ENCODE measurements around the gene SNN. TPM values are rescaled to one million over a fixed set of nuclear protein-coding genes. Genes with fewer than 3 reads are reported as not detected.
A peak's percentile ranks its signal among the peaks of the same experiment; 100 is the strongest.

SNN gene
- total RNA-seq, 4 donors from 2014 or later, result 31.5 to 50.6 (median 36.3) TPM

DNA sequence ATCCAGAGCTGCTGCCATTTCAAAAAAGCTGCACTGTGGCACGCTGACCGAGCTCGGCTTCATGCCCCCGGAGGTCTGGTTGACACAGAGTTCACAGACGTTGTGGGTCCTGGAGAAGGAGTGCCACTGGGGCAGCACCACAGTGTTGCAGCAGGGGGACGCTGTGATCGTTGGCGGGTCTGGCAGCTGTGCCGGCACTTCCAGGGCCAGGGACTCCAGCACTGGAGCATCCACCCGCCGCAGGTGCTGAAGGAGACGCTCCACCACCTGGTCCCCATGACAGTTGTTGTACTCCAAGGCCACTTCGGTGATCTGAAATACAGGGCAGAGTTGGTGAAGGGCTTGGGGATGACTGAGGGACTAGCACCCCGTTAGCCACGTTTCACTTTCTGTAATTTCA is 23.5 kb downstream of the SNN start:
- Histone ChIP-seq H3K4me1 (peaks cover 18 to 21% of the 10 kb centered on the region in 2 donors), H3K27ac (no peak overlapping the region), H3K27me3 (no peaks in the 10 kb centered on the region), H3K9me3 (no peaks in the 10 kb centered on the region), H3K4me3 (replicated peaks in 1 of 3) (no peak overlapping the region), H3K36me3 (peaks cover 46 to 50% of the 10 kb centered on the region in 2 donors)
- TF ChIP-seq, protein P1, sequence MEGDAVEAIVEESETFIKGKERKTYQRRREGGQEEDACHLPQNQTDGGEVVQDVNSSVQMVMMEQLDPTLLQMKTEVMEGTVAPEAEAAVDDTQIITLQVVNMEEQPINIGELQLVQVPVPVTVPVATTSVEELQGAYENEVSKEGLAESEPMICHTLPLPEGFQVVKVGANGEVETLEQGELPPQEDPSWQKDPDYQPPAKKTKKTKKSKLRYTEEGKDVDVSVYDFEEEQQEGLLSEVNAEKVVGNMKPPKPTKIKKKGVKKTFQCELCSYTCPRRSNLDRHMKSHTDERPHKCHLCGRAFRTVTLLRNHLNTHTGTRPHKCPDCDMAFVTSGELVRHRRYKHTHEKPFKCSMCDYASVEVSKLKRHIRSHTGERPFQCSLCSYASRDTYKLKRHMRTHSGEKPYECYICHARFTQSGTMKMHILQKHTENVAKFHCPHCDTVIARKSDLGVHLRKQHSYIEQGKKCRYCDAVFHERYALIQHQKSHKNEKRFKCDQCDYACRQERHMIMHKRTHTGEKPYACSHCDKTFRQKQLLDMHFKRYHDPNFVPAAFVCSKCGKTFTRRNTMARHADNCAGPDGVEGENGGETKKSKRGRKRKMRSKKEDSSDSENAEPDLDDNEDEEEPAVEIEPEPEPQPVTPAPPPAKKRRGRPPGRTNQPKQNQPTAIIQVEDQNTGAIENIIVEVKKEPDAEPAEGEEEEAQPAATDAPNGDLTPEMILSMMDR (IDR thresholded peaks at IDR 0.05), result no peak
- no peak for TF ChIP-seq POLR2A (IDR thresholded peaks at IDR 0.05)
- WGBS, 2 donors, result 92 to 93% methylated on average over 15 of the region's 15 CpGs
- no peak for DNase-seq
- intact Hi-C loops (cut with DNase I), result no loop called here

DNA sequence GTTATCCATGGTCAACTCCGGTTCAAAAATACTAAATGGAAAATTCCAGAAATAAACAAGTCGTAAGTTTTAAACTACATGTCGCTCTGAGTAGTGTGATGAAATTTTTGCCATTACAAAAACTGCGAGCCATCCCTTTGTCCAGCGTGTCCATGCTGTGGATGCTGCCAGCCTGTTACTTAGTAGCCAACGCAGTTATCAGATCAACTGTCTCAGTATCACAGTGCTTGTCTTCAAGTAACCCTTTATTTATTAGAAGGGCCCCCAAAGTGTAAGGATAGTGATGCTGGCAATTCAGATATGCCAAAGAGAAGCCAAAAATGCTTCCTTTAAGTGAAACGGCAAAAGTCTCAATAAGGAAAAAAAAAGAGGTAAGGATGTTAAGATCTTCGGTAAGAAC is 23.9 kb downstream of the SNN start:
- DNase-seq, result no peak
- intact Hi-C loops (cut with DNase I), result no loop called here
- Histone ChIP-seq H3K27ac (no peak overlapping the region), H3K4me3 (replicated peaks in 1 of 3) (no peak overlapping the region), H3K9me3 (no peaks in the 10 kb centered on the region), H3K36me3 (peaks cover 46 to 51% of the 10 kb centered on the region in 2 donors), H3K27me3 (no peaks in the 10 kb centered on the region), H3K4me1 (peaks cover 18 to 21% of the 10 kb centered on the region in 2 donors)
- WGBS, 2 donors, result 89 to 95% methylated on average over 8 of the region's 8 CpGs
- TF ChIP-seq POLR2A (IDR thresholded peaks at IDR 0.05), result no peak
- TF ChIP-seq, protein P1 (IDR thresholded peaks at IDR 0.05), result no peak

DNA sequence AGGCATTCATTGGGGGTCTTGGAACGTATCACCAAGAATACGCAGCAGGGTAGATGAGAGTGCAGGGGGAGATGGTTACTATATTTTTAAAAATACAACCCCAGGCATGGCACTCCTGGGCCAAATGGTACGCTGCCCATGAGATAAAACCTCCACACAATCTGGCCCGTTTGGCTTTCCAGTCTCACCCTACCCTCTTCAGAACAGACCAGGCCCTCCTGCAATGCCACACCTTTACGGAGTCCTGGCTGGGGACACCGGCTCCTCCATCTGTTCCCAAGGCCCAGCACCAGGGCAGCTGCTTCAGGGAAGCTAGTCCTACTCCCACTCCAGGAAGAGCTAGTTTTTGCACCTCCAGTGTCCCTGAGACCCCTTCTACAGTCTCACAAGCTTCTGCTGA is 24.4 kb downstream of the SNN start:
- H3K36me3 ChIP-seq, result peaks cover 46 to 51% of the 10 kb centered on the region in 2 donors
- no peak for TF ChIP-seq POLR2A (IDR thresholded peaks at IDR 0.05)
- TF ChIP-seq, protein P1 (IDR thresholded peaks at IDR 0.05), result no peak
- H3K27me3 ChIP-seq, result no peaks in the 10 kb centered on the region
- DNase-seq, result no peak
- intact Hi-C loops (cut with DNase I), result no loop called here
- no peak overlapping the region for H3K4me3 ChIP-seq (replicated peaks in 1 of 3)
- H3K4me1 ChIP-seq, result peaks cover 18 to 21% of the 10 kb centered on the region in 2 donors
- peak overlapping the region in 1 of 3 donors; percentile 43 for H3K27ac ChIP-seq
- H3K9me3 ChIP-seq, result no peaks in the 10 kb centered on the region
- WGBS, 2 donors, result 92 to 95% methylated on average over 6 of the region's 6 CpGs

DNA sequence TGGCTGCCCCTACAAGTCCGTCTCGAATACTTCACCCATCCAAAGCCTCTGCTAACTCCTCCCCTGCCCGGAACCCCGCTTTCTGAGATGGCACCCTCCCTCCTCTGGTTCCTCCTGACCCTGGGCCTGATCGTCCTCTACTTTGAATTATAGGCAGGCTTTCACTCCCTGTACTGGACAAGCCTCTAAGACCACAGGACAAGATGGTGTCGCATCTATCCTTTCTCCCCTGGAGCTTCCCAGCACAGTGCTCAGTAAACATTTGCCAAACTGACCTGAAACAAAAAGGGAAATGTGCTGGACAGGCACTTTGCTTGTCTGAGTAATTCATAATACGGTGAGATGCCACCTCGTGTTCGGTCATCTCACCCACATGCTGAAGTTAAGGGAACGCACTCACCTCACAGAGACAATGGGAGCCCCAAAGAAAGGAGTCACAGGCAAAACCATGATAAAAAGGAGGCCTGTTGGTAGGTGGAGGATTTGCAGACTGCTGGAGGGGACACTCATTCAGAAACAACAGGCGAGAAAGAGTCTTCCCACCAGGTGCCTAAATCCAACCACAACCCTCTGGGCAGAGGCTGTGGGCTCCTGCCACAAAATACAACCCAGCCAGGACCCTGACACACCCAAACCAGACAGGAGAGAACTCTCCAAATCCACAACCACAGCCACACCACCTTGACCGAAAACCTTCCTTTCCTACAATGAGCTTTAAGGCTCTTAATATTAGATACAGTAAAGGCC is 28.2 kb downstream of the SNN start:
- H3K4me1 ChIP-seq, result no peaks in the 10 kb centered on the region
- peaks cover 45 to 51% of the 10 kb centered on the region in 2 donors for H3K36me3 ChIP-seq
- H3K27me3 ChIP-seq, result no peaks in the 10 kb centered on the region
- WGBS, 2 donors, result 93 to 95% methylated on average over 12 of the region's 12 CpGs
- peak overlapping the region in 1 of 3 donors; percentile 26 for H3K27ac ChIP-seq
- no peak for DNase-seq
- intact Hi-C loops (cut with DNase I), result no loop called here
- H3K4me3 ChIP-seq (replicated peaks in 1 of 3), result no peak overlapping the region
- no peaks in the 10 kb centered on the region for H3K9me3 ChIP-seq
- TF ChIP-seq POLR2A (IDR thresholded peaks at IDR 0.05), result no peak
- TF ChIP-seq, protein P1 (IDR thresholded peaks at IDR 0.05), result no peak

DNA sequence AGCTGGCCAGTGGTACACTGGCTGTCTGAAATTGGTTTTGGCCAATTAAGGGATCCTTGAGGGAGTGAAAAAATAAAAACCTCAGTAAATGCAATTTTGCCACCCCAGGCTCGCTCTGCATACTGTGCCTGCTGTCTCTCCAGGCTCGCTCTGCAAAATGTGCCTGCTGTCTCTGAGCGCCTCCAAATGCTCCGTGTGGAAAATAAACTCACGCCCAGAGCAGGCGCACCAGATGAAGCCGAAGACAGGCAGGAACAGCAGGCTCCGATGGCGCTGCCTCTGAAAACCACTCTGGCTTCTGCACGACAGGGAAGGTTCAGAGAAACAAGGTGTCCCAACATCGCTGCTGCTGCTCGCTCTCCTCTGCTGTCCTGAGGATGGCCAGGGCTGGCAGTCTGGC is 29.1 kb downstream of the SNN start:
- Histone ChIP-seq H3K27ac (peak overlapping the region in 1 of 3 donors; percentile 26), H3K27me3 (no peaks in the 10 kb centered on the region), H3K4me3 (replicated peaks in 1 of 3) (no peak overlapping the region), H3K9me3 (no peaks in the 10 kb centered on the region), H3K36me3 (peaks cover 41 to 46% of the 10 kb centered on the region in 2 donors), H3K4me1 (no peaks in the 10 kb centered on the region)
- DNase-seq, result no peak
- TF ChIP-seq, protein P1 (IDR thresholded peaks at IDR 0.05), result no peak
- TF ChIP-seq POLR2A (IDR thresholded peaks at IDR 0.05), result no peak
- 98% methylated on average over 12 of the region's 12 CpGs for WGBS, 2 donors
- intact Hi-C loops (cut with DNase I), result no loop called here
